GM12864 (cell line): ENCODE data around the gene SORCS2.

Experiments used
- DNase-seq: peaks from one replicate; pipeline ENCODE4 v3.0.0-alpha.2; 2011; ENCODE audit warnings: low read depth
- H3K4me3 ChIP-seq: 2 replicates; pipeline ENCODE4 v1.5.1; 2011; ENCODE audit warnings: mild to moderate bottlenecking, low read depth, low read length, control low read depth
- CTCF ChIP-seq: IDR thresholded peaks from 2 replicates; pipeline ENCODE4 v1.5.1; 2011; ENCODE audit warnings: low read depth, mild to moderate bottlenecking, moderate library complexity, low read length, control low read depth, inconsistent platforms; ENCODE audit errors: missing control alignments

SORCS2 gene

GRCh38 chr4:7189066-7189465 is 3.3 kb upstream of the SORCS2 start:
- H3K4me3 ChIP-seq = no peak overlapping the region
- no peak for DNase-seq
- no peak for TF ChIP-seq CTCF

- no peak for TF ChIP-seq CTCF
These were observed 2.7 kb upstream of the SORCS2 start for GRCh38 chr4:7189475-7190277.

GRCh38 chr4:7190278-7190594 is 2.1 kb upstream of the SORCS2 start:
- no peak for DNase-seq
- TF ChIP-seq CTCF = no peak

More at GRCh38 chr4:7189475-7190277, 2.7 kb upstream of the SORCS2 start:
- no peak for DNase-seq
- no peak overlapping the region for H3K4me3 ChIP-seq

GRCh38 chr4:7190691-7191545 is 1.4 kb upstream of the SORCS2 start:
- DNase-seq = no peak
- no peak for TF ChIP-seq CTCF
- H3K4me3 ChIP-seq = no peak overlapping the region

More at GRCh38 chr4:7190278-7190594, 2.1 kb upstream of the SORCS2 start:
- H3K4me3 ChIP-seq = no peak overlapping the region

GRCh38 chr4:7191546-7192251 is 639 bp upstream of the SORCS2 start:
- H3K4me3 ChIP-seq = no peak overlapping the region
- no peak for DNase-seq

More at GRCh38 chr4:7191546-7192251, 639 bp upstream of the SORCS2 start:
- no peak for TF ChIP-seq CTCF
